ENCODE data around the gene PAIP2.

- TF ChIP-seq CTCF (IDR thresholded peaks at IDR 0.05 in 2 of 3, conservative IDR thresholded peaks at IDR 0.05 in 1 of 3; ENCODE audit: borderline replicate concordance in 1 of 3, insufficient read depth in 1 of 3, low read depth in 2 of 3, low read length in 2 of 3) (no peak), REST (IDR thresholded peaks at IDR 0.05; ENCODE audit: low read depth) (no peak), EZH2 (IDR thresholded peaks at IDR 0.05) (no peak), ZNF274 (IDR thresholded peaks at IDR 0.05; ENCODE audit: low read depth, low read length) (no peak), ZBTB33 (IDR thresholded peaks at IDR 0.05; ENCODE audit: extremely low read depth, insufficient replicate concordance, low read length) (no peak), POLR2AphosphoS5 (IDR thresholded peaks at IDR 0.05; ENCODE audit: low read depth, low read length) (no peak), EZH2phosphoT487 (IDR thresholded peaks at IDR 0.05; ENCODE audit: borderline replicate concordance) (no peak), TCF7L2 (IDR thresholded peaks at IDR 0.05; ENCODE audit: borderline replicate concordance, extremely low read depth, insufficient read depth, insufficient read length) (no peak), FOSL1 (IDR thresholded peaks at IDR 0.05; ENCODE audit: low read depth) (no peak), MAX (IDR thresholded peaks at IDR 0.05) (no peak), SRF (IDR thresholded peaks at IDR 0.05; ENCODE audit: low read depth) (no peak), POLR2A (IDR thresholded peaks at IDR 0.05; ENCODE audit: borderline replicate concordance, extremely low read depth, insufficient read depth, insufficient read length) (no peak), YY1 (IDR thresholded peaks at IDR 0.05; ENCODE audit: extremely low read depth, insufficient replicate concordance, low read depth, low read length) (no peak)
These were observed 12.5 kb downstream of the PAIP2 start for GRCh38 chr5:139354186-139354585.

Measured in HCT116 (cell line).